Skeletal muscle satellite cell (primary cell): ENCODE results near the gene ESRRA.

Experiments
- H3K27me3 ChIP-seq: 2 replicates; pipeline ENCODE4 v1.7.0; 2013; ENCODE audit warnings: low read length; ENCODE audit not compliant: control insufficient read depth, insufficient read depth
- H3K36me3 ChIP-seq: 2 replicates; pipeline ENCODE4 v1.7.0; 2013; ENCODE audit warnings: mild to moderate bottlenecking, control low read depth, low read length; ENCODE audit not compliant: insufficient read depth
- H3K4me1 ChIP-seq: 2 replicates; pipeline ENCODE4 v1.7.0; 2013; ENCODE audit warnings: low read length; ENCODE audit not compliant: control insufficient read depth, insufficient read depth
- H3K4me2 ChIP-seq: 2 replicates; pipeline ENCODE4 v1.7.0; 2013; ENCODE audit warnings: mild to moderate bottlenecking, low read length
- H3K4me3 ChIP-seq: 2 replicates; pipeline ENCODE4 v1.7.0; 2013; ENCODE audit warnings: low read length
- H3K9ac ChIP-seq: 2 replicates; pipeline ENCODE4 v1.7.0; 2013; ENCODE audit warnings: mild to moderate bottlenecking, low read depth, low read length, moderate library complexity
- H3K9me3 ChIP-seq: replicated peaks from 2 replicates; pipeline ENCODE4 v1.7.0; 2013; ENCODE audit warnings: mild to moderate bottlenecking, control low read depth, low read length

Gene ESRRA

DNA sequence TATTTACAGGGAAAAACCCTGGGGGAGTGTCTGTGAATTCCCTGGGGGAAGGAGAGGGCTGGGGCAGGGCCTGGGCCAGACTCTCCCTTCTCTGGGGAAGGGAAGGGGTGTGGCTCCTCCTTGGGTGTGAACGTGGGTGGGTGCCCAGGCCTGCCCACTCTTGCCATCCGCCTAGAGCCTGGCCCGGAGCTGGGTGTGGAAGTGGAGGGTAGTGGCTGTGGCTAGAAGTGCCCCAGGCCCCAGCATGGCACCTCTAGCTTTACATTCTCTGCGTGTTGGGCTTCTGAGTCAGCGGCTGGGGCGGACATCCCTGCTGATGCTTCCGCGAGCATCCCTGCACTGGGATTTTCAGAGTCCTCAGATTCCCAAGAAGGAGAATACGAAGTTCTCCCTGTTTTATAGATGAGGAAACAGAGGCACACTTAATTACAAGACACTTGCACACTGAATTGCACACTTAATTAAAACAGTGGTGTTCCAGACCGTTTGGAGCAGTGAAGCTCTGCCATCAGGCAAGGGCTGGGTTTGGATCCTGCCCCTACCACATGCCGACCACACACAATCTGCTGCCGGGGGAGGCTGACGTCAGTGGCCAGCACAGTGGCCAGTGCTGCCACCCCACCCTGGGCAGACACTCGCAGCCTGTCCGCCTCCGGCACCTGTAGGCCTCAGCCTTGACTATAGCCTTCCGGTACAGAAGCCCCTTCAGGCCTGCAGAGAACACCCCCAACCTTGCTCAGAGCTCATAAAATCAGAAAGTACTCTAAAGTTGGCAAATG is 28.5 kb upstream of the ESRRA start:
- no peaks in the 10 kb centered on the region for H3K27me3 ChIP-seq
- peak overlapping the region; percentile 16 for H3K9ac ChIP-seq
- H3K36me3 ChIP-seq, result peaks cover 9% of the 10 kb centered on the region
- H3K4me3 ChIP-seq, result no peak overlapping the region
- peak overlapping the region; percentile 25 for H3K4me2 ChIP-seq
- peaks cover 12% of the 10 kb centered on the region for H3K4me1 ChIP-seq
- no peaks in the 10 kb centered on the region for H3K9me3 ChIP-seq

DNA sequence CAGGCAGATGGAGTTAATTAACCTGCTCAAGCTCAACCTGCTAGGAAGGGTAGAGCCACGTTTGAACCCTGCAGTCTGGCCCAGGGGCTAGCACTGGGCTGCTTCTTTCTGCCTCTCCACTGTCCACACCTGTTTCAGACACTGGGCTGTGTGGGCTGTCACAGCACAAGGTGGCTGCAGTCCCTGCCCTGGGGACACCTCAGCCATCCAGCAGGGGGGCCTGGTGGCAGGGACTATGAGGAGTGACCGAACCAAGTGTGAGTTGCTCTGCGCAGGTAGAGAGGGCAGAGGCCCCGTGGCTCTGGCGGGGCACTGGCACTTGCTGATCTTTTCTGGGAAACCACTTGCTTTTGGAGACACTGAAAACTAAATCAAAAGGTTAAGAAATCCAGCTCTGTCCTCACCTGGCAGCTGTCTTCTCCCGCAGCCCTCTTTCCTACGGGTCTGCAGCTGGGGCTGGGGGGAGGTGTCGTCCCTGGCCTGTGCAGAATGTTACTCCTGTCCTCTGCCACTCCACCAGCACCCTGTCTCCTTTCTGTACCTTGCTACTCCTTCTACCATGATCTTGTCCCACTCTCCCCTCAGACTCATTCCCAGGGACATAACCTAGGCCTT is 26.6 kb upstream of the ESRRA start:
- peaks cover 11% of the 10 kb centered on the region for H3K4me1 ChIP-seq
- no peaks in the 10 kb centered on the region for H3K27me3 ChIP-seq
- no peak overlapping the region for H3K9ac ChIP-seq
- H3K36me3 ChIP-seq, result peaks cover 9% of the 10 kb centered on the region
- no peak overlapping the region for H3K4me2 ChIP-seq
- H3K9me3 ChIP-seq, result no peaks in the 10 kb centered on the region
- no peak overlapping the region for H3K4me3 ChIP-seq

GRCh38 chr11:64281957-64282770 is 23.2 kb upstream of the ESRRA start:
- H3K36me3 ChIP-seq, result peaks cover 4% of the 10 kb centered on the region
- H3K9ac ChIP-seq, result no peak overlapping the region
- no peak overlapping the region for H3K4me2 ChIP-seq
- H3K4me1 ChIP-seq, result peaks cover 20% of the 10 kb centered on the region
- no peak overlapping the region for H3K4me3 ChIP-seq
- H3K27me3 ChIP-seq, result no peaks in the 10 kb centered on the region
- H3K9me3 ChIP-seq, result no peaks in the 10 kb centered on the region

DNA sequence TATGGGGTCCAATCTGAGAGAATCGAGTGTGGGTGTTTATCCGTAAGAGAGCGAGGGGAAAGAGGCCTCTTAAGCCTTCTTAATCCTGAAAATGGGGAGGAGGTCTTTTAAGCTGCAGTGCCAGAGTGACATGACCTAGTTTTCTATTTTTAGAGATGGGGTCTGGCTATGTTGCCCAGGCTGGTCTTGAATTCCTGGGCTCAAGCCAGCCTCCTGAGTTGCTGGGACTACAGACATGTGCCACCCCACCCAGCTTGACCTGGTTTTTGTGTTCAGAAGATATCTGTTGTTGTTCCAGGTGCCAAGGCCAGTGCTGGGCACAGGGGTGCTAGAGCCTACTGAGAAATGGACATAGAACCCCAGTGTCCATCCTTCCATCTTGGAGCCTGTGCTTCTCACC is 22.2 kb upstream of the ESRRA start:
- no peak overlapping the region for H3K9ac ChIP-seq
- no peaks in the 10 kb centered on the region for H3K27me3 ChIP-seq
- H3K4me3 ChIP-seq, result no peak overlapping the region
- H3K4me2 ChIP-seq, result peak overlapping the region; percentile 99
- H3K9me3 ChIP-seq, result no peaks in the 10 kb centered on the region
- H3K4me1 ChIP-seq, result peaks cover 20% of the 10 kb centered on the region
- no peaks in the 10 kb centered on the region for H3K36me3 ChIP-seq

DNA sequence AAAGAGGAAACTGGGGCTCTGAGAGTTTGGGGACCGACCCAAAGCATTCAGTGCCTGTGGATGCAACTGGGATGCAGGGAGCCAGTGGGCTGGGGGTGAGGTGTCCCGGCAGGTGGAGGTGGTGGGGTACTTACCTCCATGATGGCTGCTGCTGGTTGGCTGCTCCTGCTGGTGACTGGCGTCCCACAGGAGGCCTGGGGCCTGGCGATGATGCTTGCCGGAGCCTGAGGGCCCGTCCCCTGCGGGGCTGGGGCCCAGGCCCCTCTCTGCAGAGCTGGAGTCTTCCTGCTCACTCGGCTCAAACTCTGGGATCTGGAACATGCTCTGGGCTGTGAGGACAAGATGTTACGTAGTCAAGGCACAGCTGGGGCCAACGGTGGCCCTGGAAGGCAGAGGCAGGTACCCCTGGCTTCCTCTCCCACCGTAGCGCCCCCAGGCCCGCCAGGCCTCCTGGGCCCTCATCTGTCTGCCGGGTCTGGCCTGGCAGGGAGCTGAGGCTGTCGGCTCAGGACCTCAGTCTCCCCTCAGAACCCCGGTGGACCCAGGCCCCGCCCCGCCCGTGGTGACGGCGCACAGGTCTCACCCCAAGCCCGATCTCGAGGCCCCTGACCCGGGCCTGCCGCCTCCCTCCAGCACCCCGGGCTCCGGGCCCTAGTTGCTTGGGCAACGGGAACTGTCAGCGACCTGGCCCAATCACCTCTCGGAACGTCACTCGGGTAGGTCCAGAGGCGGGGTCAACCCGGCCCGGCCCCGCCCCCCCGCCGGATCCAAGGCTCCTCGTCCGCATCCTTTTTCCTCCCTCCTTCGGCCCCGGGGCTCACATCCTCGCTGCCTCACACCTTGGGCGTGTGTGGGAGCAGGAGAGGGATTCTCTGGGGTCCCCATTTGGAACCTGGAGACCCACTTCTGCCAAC is 21.0 kb upstream of the ESRRA start, which contains the start of gene BAD:
Gene BAD (minus strand): TSS at position 618 of the 914 bp plus-strand sequence. CDS start 297 bp downstream, at position 321.
- no peaks in the 10 kb centered on the region for H3K27me3 ChIP-seq
- H3K9ac ChIP-seq, result peak within 1 kb of the TSS; percentile 88
- H3K36me3 ChIP-seq, result no peaks in the 10 kb centered on the region
- peak within 1 kb of the TSS; percentile 84 for H3K4me3 ChIP-seq
- peak within 1 kb of the TSS; percentile 99 for H3K4me2 ChIP-seq
- no peaks in the 10 kb centered on the region for H3K9me3 ChIP-seq
- H3K4me1 ChIP-seq, result peaks cover 20% of the 10 kb centered on the region

DNA sequence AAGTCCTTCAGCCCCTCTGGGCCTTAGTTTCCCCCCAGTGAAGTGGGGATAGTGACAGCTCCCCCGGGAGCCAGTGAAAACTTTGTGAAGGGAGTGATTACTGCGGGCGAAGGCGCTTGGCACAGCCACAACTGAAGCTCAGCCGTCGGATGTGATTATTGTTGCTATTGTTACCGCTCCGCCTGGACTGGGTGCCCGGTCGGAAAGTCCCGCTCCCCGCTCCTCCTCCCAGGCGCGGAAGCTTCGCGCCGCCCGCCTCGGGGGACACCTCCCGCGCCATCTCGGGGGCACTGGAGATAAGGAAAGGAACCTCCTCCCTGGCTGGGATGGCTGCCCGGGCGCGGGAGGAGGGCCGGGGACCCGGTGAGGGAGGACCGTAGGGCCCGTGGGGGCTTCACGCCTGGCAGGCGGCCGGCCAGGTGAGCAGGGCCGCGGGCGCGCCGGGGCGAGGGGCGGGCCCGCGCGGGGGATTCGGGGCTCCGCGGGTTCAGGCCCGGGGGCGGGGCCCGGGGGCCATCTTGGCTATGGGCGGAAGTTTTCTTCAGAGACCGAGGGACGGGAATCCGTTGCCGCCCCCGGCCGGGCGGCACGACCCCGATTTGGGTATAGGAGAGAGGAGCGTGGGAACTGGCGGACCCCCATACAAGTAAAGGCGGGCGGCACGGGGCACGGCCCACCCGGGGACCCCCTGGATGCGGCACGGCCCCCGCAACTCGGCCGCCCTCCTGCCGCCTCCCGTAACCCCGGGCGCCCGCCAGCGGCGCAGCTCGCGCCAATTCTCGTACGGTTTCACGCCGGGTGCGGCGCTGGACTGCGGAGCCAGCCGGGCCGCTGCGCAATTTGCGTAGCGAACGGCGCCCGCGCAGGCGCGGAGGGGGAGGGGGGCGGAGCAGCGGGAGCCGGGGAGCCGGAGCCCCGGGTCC is 20.1 kb upstream of the ESRRA start, which contains the start of gene GPR137:
Gene GPR137 (plus strand): TSS at position 887 of the 923 bp plus-strand sequence. CDS start 677 bp downstream, outside the sequence.
- Histone ChIP-seq H3K9ac (peak within 1 kb of the TSS; percentile 88), H3K4me2 (peak within 1 kb of the TSS; percentile 99), H3K4me1 (peaks cover 20% of the 10 kb centered on the region), H3K36me3 (no peaks in the 10 kb centered on the region), H3K4me3 (peak within 1 kb of the TSS; percentile 84), H3K27me3 (peaks cover 1% of the 10 kb centered on the region), H3K9me3 (no peaks in the 10 kb centered on the region)

DNA sequence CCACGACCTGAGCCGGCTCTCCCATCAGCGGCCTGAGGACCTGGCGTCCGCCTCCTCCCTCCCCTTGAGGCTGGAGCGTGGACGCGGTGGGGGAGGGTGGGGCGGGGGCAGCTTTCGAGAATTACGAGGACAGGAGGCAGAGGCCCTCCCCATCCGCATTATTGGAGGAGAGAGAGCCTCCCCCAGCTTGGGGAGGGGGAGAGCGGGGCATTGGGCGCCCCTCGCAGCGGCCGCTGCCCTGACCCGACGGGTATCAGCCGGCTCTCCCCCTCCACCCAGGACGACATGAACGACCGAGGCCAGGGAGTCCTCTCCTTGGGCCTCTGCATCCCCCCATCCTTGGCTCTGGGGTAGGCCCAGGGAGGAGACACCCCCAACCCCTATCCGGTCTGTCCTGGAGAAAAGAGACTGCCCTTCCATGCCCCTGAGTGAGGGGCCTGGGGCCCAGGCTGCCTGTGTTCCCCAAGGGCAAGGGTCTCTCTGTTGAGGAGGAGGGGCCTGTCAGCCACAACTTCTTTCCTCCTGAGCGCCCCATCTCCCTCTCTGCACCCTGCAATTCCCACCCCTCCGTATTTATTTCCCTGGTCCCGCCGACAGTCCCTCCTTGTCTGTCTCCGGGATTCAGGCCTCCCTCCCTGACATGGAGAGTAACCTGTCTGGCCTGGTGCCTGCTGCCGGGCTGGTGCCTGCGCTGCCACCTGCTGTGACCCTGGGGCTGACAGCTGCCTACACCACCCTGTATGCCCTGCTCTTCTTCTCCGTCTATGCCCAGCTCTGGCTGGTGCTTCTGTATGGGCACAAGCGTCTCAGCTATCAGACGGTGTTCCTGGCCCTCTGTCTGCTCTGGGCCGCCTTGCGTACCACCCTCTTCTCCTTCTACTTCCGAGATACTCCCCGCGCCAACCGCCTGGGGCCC is 19.2 kb upstream of the ESRRA start:
- Histone ChIP-seq H3K4me3 (peak overlapping the region; percentile 84), H3K9me3 (no peaks in the 10 kb centered on the region), H3K36me3 (no peaks in the 10 kb centered on the region), H3K27me3 (peaks cover 11% of the 10 kb centered on the region), H3K4me1 (peaks cover 20% of the 10 kb centered on the region), H3K4me2 (peak overlapping the region; percentile 99), H3K9ac (peak overlapping the region; percentile 88)

GRCh38 chr11:64286801-64287159 is 18.5 kb upstream of the ESRRA start:
- H3K9ac ChIP-seq, result no peak overlapping the region
- H3K4me3 ChIP-seq, result no peak overlapping the region
- peaks cover 16% of the 10 kb centered on the region for H3K27me3 ChIP-seq
- H3K4me1 ChIP-seq, result peaks cover 21% of the 10 kb centered on the region
- H3K9me3 ChIP-seq, result no peaks in the 10 kb centered on the region
- H3K36me3 ChIP-seq, result no peaks in the 10 kb centered on the region
- no peak overlapping the region for H3K4me2 ChIP-seq

- H3K9me3 ChIP-seq, result no peaks in the 10 kb centered on the region
- H3K4me2 ChIP-seq, result no peak overlapping the region
- peaks cover 27% of the 10 kb centered on the region for H3K27me3 ChIP-seq
- H3K4me1 ChIP-seq, result peaks cover 28% of the 10 kb centered on the region
- no peak overlapping the region for H3K4me3 ChIP-seq
- no peaks in the 10 kb centered on the region for H3K36me3 ChIP-seq
- H3K9ac ChIP-seq, result no peak overlapping the region
Observed at GRCh38 chr11:64287676-64288352, 17.5 kb upstream of the ESRRA start.
